GM18907 (cell line): ENCODE measurements around the gene SLC7A9.

ENCODE experiments used
- ATAC-seq: cut with Tn5 transposase; IDR thresholded peaks from one replicate; pipeline ENCODE4 v1.9.1; 2021; ENCODE audit warnings: mild to moderate bottlenecking, moderate library complexity; ENCODE audit not compliant: unreplicated experiment

The SLC7A9 gene

DNA sequence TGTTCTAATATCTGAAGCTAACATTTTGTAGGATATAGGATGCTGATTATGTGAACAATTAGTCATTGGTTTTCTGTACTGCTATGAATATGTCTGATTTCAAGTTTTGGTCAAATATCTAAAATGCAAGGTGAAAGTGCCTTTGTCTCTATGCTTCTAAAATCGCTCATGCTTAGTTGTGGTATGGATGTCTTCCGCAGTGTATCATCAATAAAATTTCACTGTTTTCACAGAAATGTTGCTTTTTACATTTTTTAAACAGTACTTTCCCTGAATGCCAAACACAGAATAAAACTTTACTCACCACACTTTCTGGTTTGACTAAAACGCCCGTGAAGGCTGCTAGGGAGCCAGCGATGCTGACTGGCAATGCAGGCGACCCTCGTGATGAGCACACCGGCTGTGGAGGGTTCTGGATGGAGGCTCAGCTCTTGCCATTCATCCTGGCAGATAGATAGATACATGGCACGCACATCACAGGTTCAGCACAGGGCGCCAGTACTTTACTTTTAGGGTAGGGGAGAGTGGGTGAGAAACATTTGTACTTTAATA lies 40.1 kb downstream of the SLC7A9 start:
- ATAC-seq, result no peak

DNA sequence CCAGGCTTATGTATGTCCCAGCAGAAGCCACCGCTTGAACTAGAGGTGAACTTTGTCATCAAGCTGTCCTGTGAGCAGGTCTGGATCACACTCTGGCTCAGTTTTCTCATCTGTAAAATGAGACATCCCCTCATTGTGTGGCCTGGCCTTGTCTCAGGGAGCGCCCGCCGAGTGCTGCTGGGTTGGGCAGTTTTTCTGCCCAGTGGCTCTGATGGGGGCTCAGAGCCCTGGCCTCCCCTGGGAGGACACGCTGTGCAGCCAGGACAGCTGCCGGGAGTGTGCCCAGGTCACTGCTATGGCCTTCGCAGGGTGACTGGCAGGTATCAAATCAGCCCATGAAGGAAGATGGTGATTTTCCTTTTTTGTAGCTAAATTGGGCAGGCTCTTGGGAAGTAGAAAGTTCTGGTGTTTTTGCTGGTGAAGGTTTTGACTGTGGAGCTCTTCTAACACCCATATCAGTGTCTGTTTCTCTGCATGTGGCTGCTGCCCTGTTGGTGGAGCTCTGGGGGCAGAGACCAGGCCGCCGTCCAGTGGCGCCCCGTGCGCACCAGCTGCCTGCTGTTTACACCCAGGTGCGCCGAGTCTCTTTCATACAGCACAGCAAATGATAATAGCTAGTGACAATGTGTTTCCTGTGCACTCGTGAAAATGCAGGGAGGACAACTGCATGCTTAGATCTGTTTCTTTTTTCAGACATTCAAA lies 40.8 kb downstream of the SLC7A9 start:
- no peak for ATAC-seq

DNA sequence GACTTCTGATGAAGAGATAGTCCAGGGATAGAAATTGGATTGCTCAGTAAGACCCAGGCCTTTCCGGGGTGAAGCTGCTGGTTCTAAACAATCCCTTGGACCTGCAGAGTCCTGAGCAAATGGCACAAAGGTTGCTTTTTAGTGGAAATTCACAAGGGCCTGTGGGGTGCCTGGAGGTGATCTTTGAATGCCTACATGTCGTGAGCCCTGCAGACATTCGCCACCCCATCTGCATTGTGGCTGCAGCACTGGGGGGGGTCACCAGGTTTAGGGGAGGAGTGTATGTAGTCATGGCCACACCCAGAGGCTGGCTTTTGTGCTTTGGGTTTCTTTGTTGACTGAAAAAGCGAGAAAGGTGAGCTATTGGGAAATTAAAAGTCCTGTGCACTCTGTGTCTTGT lies 41.4 kb downstream of the SLC7A9 start:
- ATAC-seq, result no peak

DNA sequence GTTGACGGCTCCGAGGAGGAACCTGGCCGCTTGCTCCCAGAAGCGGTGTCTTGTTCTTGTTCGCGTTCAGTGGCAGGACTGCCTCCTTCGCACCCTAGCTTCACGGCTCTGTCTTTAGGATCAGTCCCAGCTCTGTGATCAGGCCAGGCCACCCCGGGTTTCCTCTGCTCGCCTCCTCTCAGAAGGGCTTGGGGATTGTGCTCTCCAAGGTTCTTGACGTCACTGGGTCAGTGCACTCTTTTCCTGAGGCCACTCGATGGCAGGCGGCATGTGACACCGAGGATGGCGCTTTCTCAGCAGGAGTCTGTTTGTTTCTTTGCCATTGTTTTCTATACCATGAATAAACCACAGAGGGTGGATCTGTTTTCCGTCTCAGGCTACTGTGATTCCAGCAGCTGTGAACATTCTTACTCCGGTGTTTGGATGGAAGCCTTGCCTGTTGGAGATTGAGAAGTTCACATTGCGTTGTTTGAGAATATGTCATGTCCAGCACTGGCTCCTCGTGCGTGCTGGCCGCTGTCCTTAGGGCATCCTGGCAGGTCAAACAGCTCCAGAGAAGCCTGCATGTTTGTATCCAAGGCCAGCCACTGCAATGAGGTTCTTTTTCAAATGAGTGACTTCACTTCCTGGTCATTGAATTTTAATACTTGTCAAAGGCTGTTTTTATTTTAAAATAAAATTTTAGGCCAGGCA lies 44.5 kb downstream of the SLC7A9 start:
- no peak for ATAC-seq

DNA sequence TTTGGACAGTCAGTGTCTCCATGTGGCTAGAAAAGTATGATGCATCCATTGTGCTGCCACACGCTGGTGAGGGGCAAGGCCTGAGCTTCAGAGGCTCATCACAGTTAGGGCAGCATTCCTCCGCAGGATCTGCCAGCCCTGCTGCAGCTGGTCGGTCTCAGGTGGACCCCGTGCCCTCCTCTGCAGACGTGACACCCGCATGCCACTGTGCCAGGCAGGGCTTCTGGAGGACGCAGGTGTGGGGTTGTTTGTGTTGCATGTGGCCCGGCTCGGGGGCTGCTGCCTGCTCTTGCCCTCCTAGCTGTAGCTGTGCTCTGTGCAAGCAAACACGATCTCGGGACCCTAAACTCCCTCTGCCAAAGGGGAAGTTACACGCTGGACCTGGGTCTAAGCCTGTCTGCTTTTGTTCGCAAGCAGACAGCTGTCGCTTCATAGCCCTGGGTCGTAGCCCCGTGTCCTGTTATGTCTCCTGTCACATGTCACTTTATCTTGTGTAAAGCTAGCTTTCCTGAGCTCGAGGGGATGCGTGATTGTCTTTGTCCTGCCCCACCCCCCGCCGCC lies 45.3 kb downstream of the SLC7A9 start:
- no peak for ATAC-seq

- no peak for ATAC-seq
Observed at GRCh38 chr19:32823747-32824102, 45.8 kb downstream of the SLC7A9 start.

- ATAC-seq, result no peak
Observed at GRCh38 chr19:32822916-32823746, 46.4 kb downstream of the SLC7A9 start.

DNA sequence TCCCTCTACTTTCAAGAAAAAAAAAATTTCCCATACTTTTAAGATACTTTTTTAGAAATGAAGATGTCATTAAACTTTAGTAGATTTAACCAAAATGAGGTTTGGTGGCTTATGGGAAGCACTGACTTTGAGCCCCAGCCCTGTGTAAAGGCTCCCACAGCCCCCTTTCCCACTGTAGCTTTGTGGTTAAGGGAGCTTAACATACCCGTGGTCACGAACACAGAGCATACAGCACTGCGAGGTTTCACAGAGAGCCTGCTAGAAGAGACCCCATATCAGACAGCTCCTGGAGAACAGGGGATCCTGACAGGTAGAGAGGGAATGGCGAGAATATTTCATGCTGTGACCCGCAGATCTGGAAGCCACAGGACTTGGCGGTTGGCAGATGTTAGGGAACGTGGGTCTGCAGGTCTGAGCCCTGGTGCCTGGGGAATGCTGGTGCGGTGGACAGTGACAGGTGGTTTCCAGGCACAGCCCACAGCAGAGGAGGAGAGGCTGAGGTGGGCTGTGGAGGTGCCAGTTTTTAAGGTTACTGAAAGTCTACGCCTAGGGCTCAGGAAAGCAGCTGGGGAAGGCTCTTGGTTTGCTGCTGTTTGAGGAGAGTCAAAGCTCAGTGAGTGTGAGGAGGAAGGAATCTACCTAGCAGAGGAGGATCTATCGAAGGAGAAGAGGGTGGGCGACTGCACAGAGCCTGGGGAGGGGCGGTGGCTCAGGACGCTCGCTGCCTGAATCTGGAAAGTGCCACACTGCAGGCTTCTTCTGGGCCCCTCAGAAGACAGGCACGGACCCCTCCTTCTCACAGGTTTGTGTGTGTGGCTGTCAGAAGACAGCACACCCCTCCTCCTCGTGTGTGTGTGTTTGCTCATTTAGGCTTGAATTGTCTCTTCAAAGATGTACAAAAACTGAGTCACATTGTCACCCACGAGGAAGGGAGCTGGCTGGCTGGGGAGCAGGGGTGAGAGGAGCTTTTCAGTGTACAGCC lies 49.9 kb downstream of the SLC7A9 start:
- ATAC-seq, result peak; percentile 45

- ATAC-seq, result no peak
Observed at GRCh38 chr19:32818536-32818935, 51.0 kb downstream of the SLC7A9 start.

DNA sequence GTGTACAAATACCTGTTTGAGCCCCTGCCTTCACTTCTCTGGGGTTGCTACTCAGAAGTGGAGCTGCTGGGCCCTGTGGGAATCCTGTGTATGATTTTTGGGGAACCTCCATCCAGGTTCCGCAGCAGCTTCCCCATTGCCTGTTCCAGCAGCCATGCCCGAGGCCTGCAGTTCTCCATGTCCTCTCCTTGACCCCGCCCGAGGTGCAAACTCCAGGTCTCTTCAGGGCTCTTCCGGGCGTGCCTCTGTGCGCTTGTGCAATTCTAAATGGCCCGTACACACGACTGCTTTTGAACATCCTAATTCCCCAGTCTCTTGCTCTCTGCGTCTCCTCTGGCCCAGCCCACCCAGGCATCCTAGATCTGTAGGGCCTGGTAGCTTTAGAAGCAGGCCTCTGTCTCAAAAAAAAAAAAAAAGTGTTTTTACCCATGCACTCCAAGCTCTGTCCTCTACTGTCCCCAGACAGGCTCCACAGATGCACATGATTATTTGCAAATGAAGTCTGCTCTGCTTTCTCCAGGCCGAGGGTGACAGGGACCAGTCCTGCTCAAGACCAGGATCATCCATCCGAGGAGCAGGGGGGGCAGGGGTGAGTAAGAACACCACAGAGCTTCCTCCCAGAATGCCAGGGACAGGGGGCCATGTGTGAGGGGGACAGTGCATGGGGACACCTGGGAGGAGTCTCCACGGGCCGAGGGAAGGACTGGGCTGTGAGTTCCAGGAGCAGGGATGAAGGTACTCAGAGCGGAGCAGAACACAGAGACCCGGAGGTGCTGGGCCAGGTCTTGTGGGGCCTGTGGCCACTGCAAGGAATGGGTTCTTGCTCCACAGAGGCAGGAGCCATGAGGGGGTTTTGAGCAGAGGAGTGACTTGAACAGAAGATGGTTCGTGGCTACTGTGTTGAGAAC lies 51.7 kb downstream of the SLC7A9 start:
- no peak for ATAC-seq

GRCh38 chr19:32816555-32817099 lies 52.9 kb downstream of the SLC7A9 start:
- ATAC-seq, result no peak

DNA sequence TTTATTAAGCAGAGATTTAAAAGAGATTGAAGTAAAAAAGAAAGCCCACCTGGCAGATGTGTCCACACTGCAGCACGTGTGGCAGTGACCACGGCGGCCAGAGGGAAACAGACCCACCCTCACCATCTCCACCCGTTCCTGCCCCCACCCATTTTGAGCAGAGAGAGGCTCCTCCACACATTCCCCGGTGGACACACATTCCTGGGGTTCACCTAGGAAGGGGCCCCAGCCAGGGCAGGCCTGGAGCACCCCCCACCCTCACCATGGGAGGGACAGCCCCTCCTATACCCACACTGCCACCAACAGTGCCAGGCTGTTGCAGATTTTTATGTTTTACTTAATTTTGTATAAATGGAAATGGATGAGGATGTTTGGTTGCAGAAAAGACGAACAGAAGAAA lies 54.9 kb downstream of the SLC7A9 start:
- no peak for ATAC-seq

DNA sequence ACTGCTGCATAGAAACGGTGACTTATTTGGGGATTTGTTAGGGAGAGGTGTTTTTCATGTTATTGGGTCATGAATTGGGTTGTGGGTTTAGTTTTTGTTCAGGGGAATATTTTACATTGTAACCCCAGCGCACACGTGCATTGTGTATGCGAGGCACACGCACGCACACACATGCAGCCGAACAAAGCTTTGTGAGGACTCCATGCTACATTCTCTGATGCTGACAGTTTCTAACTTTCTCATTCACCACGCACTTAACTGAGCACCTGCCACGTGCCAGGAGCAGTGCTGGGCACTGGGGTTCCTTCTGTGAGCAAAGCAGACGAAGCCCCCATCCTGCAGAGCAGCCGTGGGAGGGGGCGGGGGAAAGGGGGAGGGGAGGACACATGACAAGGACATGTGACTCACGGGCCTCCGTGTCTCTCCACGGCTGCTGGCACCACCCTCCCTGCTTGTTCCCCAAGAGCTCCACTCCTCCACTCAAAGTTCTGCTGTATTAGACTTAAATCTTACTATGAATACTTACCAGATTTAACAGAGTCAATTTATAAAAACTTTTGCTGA lies 55.6 kb downstream of the SLC7A9 start:
- ATAC-seq, result no peak

DNA sequence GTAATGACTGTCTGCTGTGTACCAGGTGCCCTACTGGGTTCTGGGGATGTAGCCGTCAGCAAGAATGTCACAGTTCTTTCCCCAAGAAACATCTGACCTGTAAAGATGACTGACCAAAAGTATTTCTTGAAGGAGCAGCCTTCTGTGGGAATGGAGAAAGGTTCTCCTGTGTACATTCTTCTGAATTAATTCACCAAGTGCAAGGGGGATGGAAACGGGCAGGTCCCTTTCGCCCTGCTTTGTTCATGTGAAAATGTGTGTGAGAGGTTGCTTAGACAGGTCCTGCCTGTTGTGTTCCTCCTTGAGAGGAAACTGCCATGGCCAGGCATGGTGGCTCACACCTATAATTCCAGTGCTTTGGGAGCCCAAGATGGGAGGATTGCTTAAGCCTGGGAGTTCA lies 57.0 kb downstream of the SLC7A9 start:
- ATAC-seq, result no peak

DNA sequence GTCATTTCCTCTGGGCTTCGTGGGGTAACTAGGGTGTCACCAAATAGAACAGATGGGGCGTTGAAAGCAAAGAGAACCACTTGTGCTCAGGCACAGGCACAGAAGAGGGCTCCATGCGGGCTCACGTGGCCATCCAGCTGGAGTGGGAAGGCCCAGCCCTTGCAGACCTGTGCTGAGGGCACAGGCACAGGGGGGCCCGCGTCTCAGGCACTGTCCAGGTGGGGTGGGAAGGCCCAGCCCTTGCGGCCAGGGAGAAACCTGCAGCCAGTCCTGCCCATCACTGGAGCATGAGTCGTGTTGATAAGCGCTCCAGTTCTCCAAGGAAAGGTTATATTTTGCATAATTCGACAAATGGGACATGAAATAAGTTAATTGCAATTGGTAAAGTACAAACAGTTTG lies 57.5 kb downstream of the SLC7A9 start:
- no peak for ATAC-seq

DNA sequence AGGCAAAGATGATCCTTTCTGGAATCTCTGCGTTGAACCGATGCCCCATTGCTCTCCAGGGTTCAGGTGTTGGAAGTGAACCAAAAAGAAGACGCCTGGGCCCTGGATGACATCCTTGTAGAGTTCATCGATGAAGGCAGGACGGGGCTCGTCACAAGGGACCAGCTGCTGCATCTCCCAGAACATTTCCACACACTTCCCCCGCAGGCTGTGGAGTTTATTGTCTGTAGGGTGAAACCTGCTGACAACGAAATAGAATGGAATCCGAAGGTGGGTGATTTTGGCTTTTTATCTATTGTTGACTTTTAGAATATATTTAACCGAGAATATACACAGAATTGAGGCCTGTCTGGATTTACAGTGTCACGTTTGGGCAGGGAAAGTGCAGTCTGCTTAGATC lies 58.4 kb downstream of the SLC7A9 start:
- ATAC-seq, result no peak

- no peak for ATAC-seq
Observed at GRCh38 chr19:32810452-32810851, 59.1 kb downstream of the SLC7A9 start.

GRCh38 chr19:32809754-32810153 lies 59.8 kb downstream of the SLC7A9 start:
- no peak for ATAC-seq
